B cell (primary cell): ENCODE results near the gene MTCL3.

Source experiments
- ATAC-seq: fragments of 200-7000 bp; cut with Tn5 transposase; one replicate; pipeline ENCODE4 v1.10.0; 2021; ENCODE audit warnings: low read depth, mild to moderate bottlenecking, moderate number of reproducible peaks, moderate library complexity
- CTCF ChIA-PET: fragments of 350-600 bp; sonication (Branson Sonifier 250); formaldehyde crosslinking; loops from one replicate; lab custom pipeline; 2021; ENCODE audit warnings: antibody characterized with exemption, inconsistent platforms; lab: Charles Lee
- POLR2A ChIA-PET: fragments of 350-600 bp; sonication (Branson Sonifier 250); formaldehyde crosslinking; loops from one replicate; lab custom pipeline; 2021; ENCODE audit warnings: antibody characterized with exemption; lab: Charles Lee
- DNase-seq: peaks from one replicate; pipeline ENCODE4 v3.0.0; 2013
- H2AFZ ChIP-seq: 2 replicates; pipeline ENCODE4 v1.6.1; 2012; ENCODE audit warnings: mild to moderate bottlenecking, low read depth, low read length; ENCODE audit not compliant: insufficient read depth, poor library complexity, severe bottlenecking
- H3K27ac ChIP-seq, 2 donors: 1 replicate in 1 of 2; 2 replicates in 1 of 2; pipeline ENCODE4 v1.5.1; 2012 to 2013; ENCODE audit warnings: low read length in 2 of 2, mild to moderate bottlenecking in 2 of 2, moderate library complexity in 1 of 2
- H3K27me3 ChIP-seq, 4 experiments: fragments of 200-600 bp in 1 of 4; sonication (generic) in 1 of 4; replicated peaks in 1 of 4; 1 replicate in 2 of 4; 2 replicates in 2 of 4; pipeline versions ENCODE4 v1.6.1 to v1.7.0; 2013 to 2016; ENCODE audit warnings: low read length in 3 of 4, mild to moderate bottlenecking in 2 of 4, mixed read lengths in 1 of 4, moderate library complexity in 1 of 4; ENCODE audit not compliant: insufficient read depth in 4 of 4, control insufficient read depth in 3 of 4; ENCODE audit errors: control extremely low read depth in 1 of 4
- H3K36me3 ChIP-seq, 2 experiments: replicated peaks in 1 of 2; 1 replicate in 1 of 2; 2 replicates in 1 of 2; pipeline versions ENCODE4 v1.6.1 to v1.7.1; 2013; ENCODE audit warnings: low read length in 1 of 2; ENCODE audit not compliant: insufficient read depth in 2 of 2, control insufficient read depth in 1 of 2; ENCODE audit errors: control extremely low read depth in 1 of 2, extremely low read depth in 1 of 2
- H3K4me1 ChIP-seq, 2 donors: fragments of 200-600 bp in 1 of 2; sonication (generic) in 1 of 2; 1 replicate in 1 of 2; 2 replicates in 1 of 2; pipeline versions ENCODE4 v1.5.1 to v1.6.1; 2013 to 2017; ENCODE audit warnings: low read length in 2 of 2; ENCODE audit not compliant: control insufficient read depth in 2 of 2, insufficient read depth in 2 of 2
- H3K4me2 ChIP-seq: replicated peaks from 2 replicates; pipeline ENCODE3; 2012; ENCODE audit warnings: mild to moderate bottlenecking, low read depth, low read length; ENCODE audit not compliant: poor library complexity, severe bottlenecking
- H3K4me3 ChIP-seq, 5 experiments: fragments of 200-600 bp in 1 of 5; sonication (generic) in 1 of 5; 1 replicate in 3 of 5; 2 replicates in 2 of 5; pipeline versions ENCODE4 v1.5.1 to v1.7.0; 2011 to 2016; ENCODE audit warnings: low read length in 4 of 5, mild to moderate bottlenecking in 4 of 5, low read depth in 2 of 5, control low read depth in 1 of 5, moderate library complexity in 1 of 5; ENCODE audit not compliant: insufficient read depth in 1 of 5; ENCODE audit errors: control extremely low read depth in 1 of 5, extremely low read depth in 1 of 5
- H3K79me2 ChIP-seq: fragments of 200-600 bp; sonication (generic); one replicate; pipeline ENCODE4 v1.6.0; 2016; ENCODE audit warnings: low read length; ENCODE audit not compliant: control insufficient read depth, insufficient read depth
- H3K9ac ChIP-seq: fragments of 200-600 bp; sonication (generic); 2 replicates; pipeline ENCODE4 v1.6.1; 2017; ENCODE audit warnings: mild to moderate bottlenecking, low read length, moderate library complexity
- H3K9me3 ChIP-seq, 3 donors: one replicate each; pipeline versions ENCODE4 v1.6.1 to v1.7.1; 2013; ENCODE audit warnings: low read length in 2 of 3; ENCODE audit not compliant: control insufficient read depth in 2 of 3, insufficient read depth in 1 of 3; ENCODE audit errors: control extremely low read depth in 1 of 3
- H4K20me1 ChIP-seq: 2 replicates; pipeline ENCODE4 v1.6.0; 2012; ENCODE audit warnings: mild to moderate bottlenecking, low read length; ENCODE audit not compliant: insufficient read depth, control insufficient read depth, poor library complexity, severe bottlenecking
- H3K27ac Mint-ChIP-seq: one replicate; pipeline ENCODE4 v1.8.0; 2021; ENCODE audit warnings: mixed read lengths
- H3K27me3 Mint-ChIP-seq: one replicate; pipeline ENCODE4 v1.8.0; 2021; ENCODE audit warnings: mixed read lengths
- H3K4me1 Mint-ChIP-seq: one replicate; pipeline ENCODE4 v1.8.0; 2021; ENCODE audit warnings: mixed read lengths
- H3K4me3 Mint-ChIP-seq: one replicate; pipeline ENCODE4 v1.8.0; 2021; ENCODE audit warnings: mixed read lengths
- H3K9me3 Mint-ChIP-seq: one replicate; pipeline ENCODE4 v1.8.0; 2022; ENCODE audit warnings: mixed read lengths; ENCODE audit not compliant: insufficient read depth
- EZH2 ChIP-seq: IDR thresholded peaks from 2 replicates; pipeline ENCODE4 v1.6.1; 2012; ENCODE audit warnings: borderline replicate concordance, low read depth, mild to moderate bottlenecking, moderate library complexity, low read length; ENCODE audit not compliant: insufficient read depth, poor library complexity, severe bottlenecking
- WGBS: methylation state at CpG from one replicate; pipeline ENCODE4 v1.1.5; 2013; ENCODE audit warnings: missing lambda C conversion rate; ENCODE audit not compliant: insufficient coverage; 5-methylcytosine and 5-hydroxymethylcytosine counted together
- intact Hi-C: fragments of 100-400 bp; cut with micrococcal nuclease; formaldehyde crosslinking; loops from one replicate; pipeline ENCODE4 v1.10.0; 2022
- TF ChIP-seq, protein P1 (sequence below): fragments of 200-600 bp; IDR thresholded peaks from one replicate; pipeline ENCODE4 v1.8.0; 2022; ENCODE audit warnings: antibody characterized with exemption, mild to moderate bottlenecking

The MTCL3 gene

DNA sequence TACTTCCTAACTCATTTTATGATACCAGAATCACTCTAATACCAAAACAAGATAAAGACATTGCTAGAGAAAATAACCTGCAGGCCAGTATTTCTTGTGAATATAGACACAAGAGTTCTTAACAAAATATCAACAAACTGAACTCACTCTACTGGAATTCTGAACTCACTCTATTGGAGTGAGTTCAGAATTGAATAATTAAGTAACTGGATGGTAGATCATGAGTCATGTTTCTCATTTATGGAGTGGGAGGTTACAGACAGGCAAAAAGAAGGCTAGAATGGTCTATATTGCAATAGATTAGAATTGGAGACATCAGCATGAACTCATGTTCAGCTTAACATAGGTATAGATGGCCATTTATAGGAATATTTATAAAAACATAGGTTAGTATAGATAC is 31.3 kb upstream of the MTCL3 start:
- Mint-ChIP-seq H3K4me1 (no peaks in the 10 kb centered on the region), H3K27me3 (peaks cover 31% of the 10 kb centered on the region), H3K4me3 (no peak overlapping the region), H3K27ac (no peak overlapping the region), H3K9me3 (no peaks in the 10 kb centered on the region)
- ChIA-PET CTCF (no interaction called here), POLR2A (no interaction called here)
- peaks cover 0 to 3% (median 0%) of the 10 kb centered on the region in 4 experiments for H3K27me3 ChIP-seq
- H3K27ac ChIP-seq = no peak overlapping the region
- no peak for DNase-seq
- no peak overlapping the region for H3K9ac ChIP-seq
- no peak overlapping the region for H3K4me2 ChIP-seq
- H3K36me3 ChIP-seq = no peaks in the 10 kb centered on the region
- H3K9me3 ChIP-seq = no peaks in the 10 kb centered on the region
- TF ChIP-seq, protein P1, sequence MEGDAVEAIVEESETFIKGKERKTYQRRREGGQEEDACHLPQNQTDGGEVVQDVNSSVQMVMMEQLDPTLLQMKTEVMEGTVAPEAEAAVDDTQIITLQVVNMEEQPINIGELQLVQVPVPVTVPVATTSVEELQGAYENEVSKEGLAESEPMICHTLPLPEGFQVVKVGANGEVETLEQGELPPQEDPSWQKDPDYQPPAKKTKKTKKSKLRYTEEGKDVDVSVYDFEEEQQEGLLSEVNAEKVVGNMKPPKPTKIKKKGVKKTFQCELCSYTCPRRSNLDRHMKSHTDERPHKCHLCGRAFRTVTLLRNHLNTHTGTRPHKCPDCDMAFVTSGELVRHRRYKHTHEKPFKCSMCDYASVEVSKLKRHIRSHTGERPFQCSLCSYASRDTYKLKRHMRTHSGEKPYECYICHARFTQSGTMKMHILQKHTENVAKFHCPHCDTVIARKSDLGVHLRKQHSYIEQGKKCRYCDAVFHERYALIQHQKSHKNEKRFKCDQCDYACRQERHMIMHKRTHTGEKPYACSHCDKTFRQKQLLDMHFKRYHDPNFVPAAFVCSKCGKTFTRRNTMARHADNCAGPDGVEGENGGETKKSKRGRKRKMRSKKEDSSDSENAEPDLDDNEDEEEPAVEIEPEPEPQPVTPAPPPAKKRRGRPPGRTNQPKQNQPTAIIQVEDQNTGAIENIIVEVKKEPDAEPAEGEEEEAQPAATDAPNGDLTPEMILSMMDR = no peak
- TF ChIP-seq EZH2 = no peak
- no peak for ATAC-seq
- H3K4me3 ChIP-seq = no peak overlapping the region
- no peaks in the 10 kb centered on the region for H3K79me2 ChIP-seq
- no peaks in the 10 kb centered on the region for H4K20me1 ChIP-seq
- H2AFZ ChIP-seq = no peak overlapping the region
- intact Hi-C loops = no loop called here
- H3K4me1 ChIP-seq = no peaks in the 10 kb centered on the region

DNA sequence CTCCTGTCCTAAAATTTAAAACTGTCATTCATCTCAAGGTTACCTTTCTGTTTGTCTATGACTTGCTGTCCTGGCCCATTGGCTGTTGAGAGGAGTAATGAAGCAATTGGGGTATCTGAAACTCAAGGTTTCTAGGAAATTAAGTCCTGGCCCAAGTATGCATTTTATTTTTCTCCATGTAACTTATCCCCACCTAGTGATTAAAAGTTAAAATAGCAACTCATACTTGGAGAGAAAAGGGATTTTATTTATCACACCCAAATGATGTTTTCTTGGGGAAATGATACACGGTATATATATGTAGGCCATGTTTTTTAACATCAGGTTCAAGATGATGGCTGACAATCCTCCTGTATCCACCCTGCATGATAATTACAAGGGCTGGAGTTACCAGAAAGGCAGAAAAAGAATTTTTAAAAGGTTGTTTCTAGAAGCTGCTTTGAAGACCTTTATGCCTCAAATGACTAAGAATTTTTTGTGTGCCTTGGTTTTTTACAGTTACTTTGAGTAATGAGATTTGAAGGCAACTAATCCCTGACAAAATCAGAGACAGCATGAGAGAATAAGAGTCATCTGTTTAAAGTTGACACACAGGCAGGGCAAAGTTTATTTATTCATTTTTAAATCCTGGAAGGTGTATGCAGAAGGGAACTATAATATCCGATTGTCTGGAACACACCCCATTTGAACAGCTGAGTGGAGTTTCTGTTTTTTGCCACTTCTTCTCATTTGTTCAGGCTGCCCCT is 28.9 kb upstream of the MTCL3 start:
- Histone ChIP-seq H3K36me3 (no peaks in the 10 kb centered on the region), H2AFZ (no peak overlapping the region), H3K27me3 (peaks cover 0 to 3% (median 0%) of the 10 kb centered on the region in 4 experiments), H4K20me1 (no peaks in the 10 kb centered on the region), H3K4me2 (no peak overlapping the region), H3K4me1 (no peaks in the 10 kb centered on the region), H3K9me3 (no peaks in the 10 kb centered on the region), H3K27ac (no peak overlapping the region), H3K4me3 (no peak overlapping the region), H3K9ac (no peak overlapping the region), H3K79me2 (no peaks in the 10 kb centered on the region)
- Mint-ChIP-seq H3K27me3 (peaks cover 31% of the 10 kb centered on the region), H3K27ac (no peak overlapping the region), H3K9me3 (no peaks in the 10 kb centered on the region), H3K4me3 (no peak overlapping the region), H3K4me1 (no peaks in the 10 kb centered on the region)
- no peak for ATAC-seq
- ChIA-PET CTCF (interaction anchor here (0.5 to 2.0 kb wide), 3 partner anchors 10 to 245 kb away, joined by 3 to 8 read pairs (median 3); no protein-coding TSS in a partner anchor), POLR2A (no interaction called here)
- intact Hi-C loops = no loop called here
- WGBS = no CpG with 5 or more reads among the region's 2 CpGs
- no peak for DNase-seq
- TF ChIP-seq EZH2 = no peak
- TF ChIP-seq, protein P1 = no peak
